HCT116 (cell line): ENCODE data around the gene CDKN1C.

Experiments used
- CTCF ChIP-seq, 3 experiments: fragments of 200-600 bp in 1 of 3; sonication (generic) in 1 of 3; IDR thresholded peaks in 2 of 3; conservative IDR thresholded peaks in 1 of 3; 2 replicates each; pipeline ENCODE4 v1.5.1; 2012 to 2017; ENCODE audit warnings: low read depth in 2 of 3, low read length in 2 of 3, antibody characterized with exemption in 1 of 3, borderline replicate concordance in 1 of 3, control low read depth in 1 of 3, mild to moderate bottlenecking in 1 of 3, mixed read lengths in 1 of 3, mixed run types in 1 of 3, moderate library complexity in 1 of 3; ENCODE audit not compliant: insufficient read depth in 1 of 3
- EGR1 ChIP-seq: IDR thresholded peaks from 2 replicates; pipeline ENCODE4 v1.6.1; 2012; ENCODE audit warnings: low read depth
- POLR2A ChIP-seq: IDR thresholded peaks from 2 replicates; pipeline ENCODE4 v1.7.0; 2011; ENCODE audit warnings: borderline replicate concordance; ENCODE audit not compliant: insufficient read depth, insufficient read length; ENCODE audit errors: extremely low read depth
- POLR2AphosphoS5 ChIP-seq: IDR thresholded peaks from 2 replicates; pipeline ENCODE4 v1.6.1; 2011; ENCODE audit warnings: mild to moderate bottlenecking, low read depth, low read length, moderate library complexity
- SP1 ChIP-seq: IDR thresholded peaks from 2 replicates; pipeline ENCODE4 v1.6.1; 2012; ENCODE audit warnings: low read depth
- TF ChIP-seq, protein P1 (sequence below): IDR thresholded peaks from 2 replicates; pipeline ENCODE4 v1.6.1; 2012

GRCh38 chr11:2870969-2871680, 14.4 kb downstream of the CDKN1C start:
- TF ChIP-seq POLR2AphosphoS5 (no peak), CTCF (IDR thresholded peaks at IDR 0.05 in 2 of 3, conservative IDR thresholded peaks at IDR 0.05 in 1 of 3; ENCODE audit: borderline replicate concordance in 1 of 3, insufficient read depth in 1 of 3, low read depth in 2 of 3, low read length in 2 of 3) (no peak), POLR2A (no peak), SP1 (no peak), EGR1 (no peak)
- TF ChIP-seq, protein P1, sequence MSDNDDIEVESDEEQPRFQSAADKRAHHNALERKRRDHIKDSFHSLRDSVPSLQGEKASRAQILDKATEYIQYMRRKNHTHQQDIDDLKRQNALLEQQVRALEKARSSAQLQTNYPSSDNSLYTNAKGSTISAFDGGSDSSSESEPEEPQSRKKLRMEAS = no peak
